Neuron (in vitro differentiated cells): ENCODE data around the gene IYD.
"Not testable (repeated sequence)": the region's sequence is repeated elsewhere in the genome, so short reads cannot be mapped to it uniquely, and the experiment has no call there.

Experiments used
- H2AFZ ChIP-seq: one replicate; pipeline ENCODE4 v1.6.1; 2013; ENCODE audit warnings: low read depth, mild to moderate bottlenecking, inconsistent platforms, low read length, moderate library complexity
- H3K27me3 ChIP-seq: one replicate; pipeline ENCODE4 v1.6.1; 2013; ENCODE audit warnings: low read length; ENCODE audit not compliant: insufficient read depth
- H3K36me3 ChIP-seq: one replicate; pipeline ENCODE4 v1.6.1; 2013; ENCODE audit warnings: low read length; ENCODE audit not compliant: insufficient read depth
- H3K4me1 ChIP-seq: one replicate; pipeline ENCODE4 v1.6.1; 2013; ENCODE audit warnings: low read length; ENCODE audit not compliant: insufficient read depth
- H3K4me3 ChIP-seq: 2 replicates; pipeline ENCODE4 v1.5.1; 2013; ENCODE audit warnings: mild to moderate bottlenecking, low read length, moderate library complexity
- H3K9me3 ChIP-seq: one replicate; pipeline ENCODE4 v1.6.1; 2013; ENCODE audit warnings: low read length

The IYD gene

GRCh38 chr6:150355932-150356331, 12.9 kb upstream of the IYD start:
- Histone ChIP-seq H3K36me3 (no peaks in the 10 kb centered on the region), H3K27me3 (no peaks in the 10 kb centered on the region), H3K4me3 (no peak overlapping the region), H3K9me3 (no peaks in the 10 kb centered on the region), H3K4me1 (no peaks in the 10 kb centered on the region), H2AFZ (no peak overlapping the region)

GRCh38 chr6:150361876-150362275, 6.9 kb upstream of the IYD start:
- Histone ChIP-seq H3K36me3 (no peaks in the 10 kb centered on the region), H3K9me3 (no peaks in the 10 kb centered on the region), H3K4me3 (no peak overlapping the region), H2AFZ (no peak overlapping the region), H3K27me3 (no peaks in the 10 kb centered on the region), H3K4me1 (peaks cover 4% of the 10 kb centered on the region)

GRCh38 chr6:150363733-150364132, 5.1 kb upstream of the IYD start:
- H3K4me3 ChIP-seq, result no peak overlapping the region
- no peaks in the 10 kb centered on the region for H3K36me3 ChIP-seq
- H2AFZ ChIP-seq, result no peak overlapping the region
- H3K27me3 ChIP-seq, result no peaks in the 10 kb centered on the region
- H3K4me1 ChIP-seq, result peaks cover 4% of the 10 kb centered on the region
- no peaks in the 10 kb centered on the region for H3K9me3 ChIP-seq

- H2AFZ ChIP-seq, result no peak overlapping the region
- H3K9me3 ChIP-seq, result no peaks in the 10 kb centered on the region
- H3K36me3 ChIP-seq, result no peaks in the 10 kb centered on the region
Measured at GRCh38 chr6:150366118-150366778, 2.6 kb upstream of the IYD start.

GRCh38 chr6:150369408-150369807, 596 bp downstream of the IYD start:
- H3K36me3 ChIP-seq, result no peaks in the 10 kb centered on the region
- H2AFZ ChIP-seq, result no peak overlapping the region
- H3K4me3 ChIP-seq, result no peak overlapping the region
- peaks cover 8% of the 10 kb centered on the region for H3K4me1 ChIP-seq
- no peaks in the 10 kb centered on the region for H3K9me3 ChIP-seq
- no peaks in the 10 kb centered on the region for H3K27me3 ChIP-seq

More at GRCh38 chr6:150366118-150366778, 2.6 kb upstream of the IYD start:
- no peak overlapping the region for H3K4me3 ChIP-seq
- H3K4me1 ChIP-seq, result peaks cover 4% of the 10 kb centered on the region
- H3K27me3 ChIP-seq, result no peaks in the 10 kb centered on the region

DNA sequence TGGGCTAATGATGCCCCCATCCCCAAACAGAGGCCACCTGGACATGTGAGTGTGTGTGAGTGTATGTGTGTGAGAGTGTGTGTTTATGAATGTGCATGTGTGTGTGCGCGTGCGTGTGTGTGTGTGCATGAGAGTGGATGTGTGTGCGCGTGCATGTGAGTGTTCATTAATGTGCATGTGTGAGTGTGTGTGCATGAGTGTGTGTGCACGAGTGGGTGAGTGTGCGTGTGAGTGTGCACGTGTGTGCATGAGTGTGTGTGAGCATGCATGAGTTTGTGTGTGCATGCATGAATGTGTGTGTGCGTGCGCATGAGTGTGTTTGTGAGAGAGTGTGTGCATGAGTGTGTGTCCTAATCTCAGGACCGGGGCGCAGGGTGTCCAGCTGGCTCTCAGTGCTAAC, 1.3 kb downstream of the IYD start:
- Histone ChIP-seq H3K4me3 (no peak overlapping the region), H3K27me3 (no peaks in the 10 kb centered on the region), H2AFZ (no peak overlapping the region), H3K9me3 (no peaks in the 10 kb centered on the region), H3K4me1 (peaks cover 8% of the 10 kb centered on the region), H3K36me3 (no peaks in the 10 kb centered on the region)

- Histone ChIP-seq H2AFZ (no peak overlapping the region), H3K4me3 (no peak overlapping the region), H3K9me3 (no peaks in the 10 kb centered on the region), H3K27me3 (no peaks in the 10 kb centered on the region), H3K36me3 (no peaks in the 10 kb centered on the region), H3K4me1 (peaks cover 4% of the 10 kb centered on the region)
Measured at GRCh38 chr6:150371356-150371755, 2.5 kb downstream of the IYD start.

GRCh38 chr6:150372051-150372450, 3.2 kb downstream of the IYD start:
- H3K27me3 ChIP-seq, result no peaks in the 10 kb centered on the region
- H3K36me3 ChIP-seq, result no peaks in the 10 kb centered on the region

DNA sequence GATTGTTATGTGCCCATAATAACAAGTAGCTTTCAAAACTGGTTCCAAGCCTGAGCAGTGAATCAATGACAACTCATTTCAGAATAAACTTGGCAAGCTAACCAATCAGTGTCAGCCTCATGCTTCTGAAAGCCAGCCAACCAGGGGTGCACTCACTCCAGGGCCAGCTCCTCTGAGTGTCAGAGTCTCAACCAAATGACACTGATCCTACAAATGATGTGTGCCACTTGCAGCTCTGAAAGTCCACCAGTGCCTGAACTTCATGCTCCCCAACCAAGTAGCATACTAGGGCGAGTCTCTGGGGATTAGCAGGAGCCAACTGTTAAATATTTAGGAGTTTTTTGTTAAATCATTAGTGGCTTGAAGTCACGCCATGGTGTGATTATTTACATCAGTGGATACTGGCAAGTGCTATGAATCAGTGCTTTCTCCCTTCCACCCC, 4.5 kb downstream of the IYD start:
- no peaks in the 10 kb centered on the region for H3K36me3 ChIP-seq
- no peak overlapping the region for H2AFZ ChIP-seq
- no peaks in the 10 kb centered on the region for H3K27me3 ChIP-seq
- H3K4me3 ChIP-seq, result no peak overlapping the region
- H3K9me3 ChIP-seq, result no peaks in the 10 kb centered on the region
- H3K4me1 ChIP-seq, result peaks cover 11% of the 10 kb centered on the region

More at GRCh38 chr6:150372051-150372450, 3.2 kb downstream of the IYD start:
- Histone ChIP-seq H3K4me1 (peaks cover 8% of the 10 kb centered on the region), H2AFZ (no peak overlapping the region), H3K4me3 (no peak overlapping the region), H3K9me3 (no peaks in the 10 kb centered on the region)

DNA sequence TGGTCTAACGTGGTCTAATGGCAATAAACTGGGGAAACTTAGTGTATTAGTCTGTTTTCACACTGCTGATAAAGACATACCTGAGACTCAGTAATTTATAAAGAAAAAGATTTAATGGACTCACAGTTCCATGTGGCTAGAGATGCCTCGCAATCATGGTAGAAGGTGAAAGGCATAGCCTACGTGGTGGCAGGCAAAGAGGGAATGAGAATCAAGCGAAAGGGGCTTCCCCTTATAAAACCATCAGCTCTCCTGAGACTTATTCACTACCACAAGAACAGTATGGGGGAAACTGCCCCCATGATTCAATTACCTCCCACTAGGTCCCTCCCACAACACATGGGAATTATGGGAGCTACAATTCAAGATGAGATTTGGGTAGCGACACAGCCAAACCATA, 5.5 kb downstream of the IYD start:
- not testable (repeated sequence) for H3K36me3 ChIP-seq, H2AFZ ChIP-seq, H3K4me3 ChIP-seq, H3K9me3 ChIP-seq, H3K27me3 ChIP-seq
- peaks cover 11% of the 10 kb centered on the region for H3K4me1 ChIP-seq

DNA sequence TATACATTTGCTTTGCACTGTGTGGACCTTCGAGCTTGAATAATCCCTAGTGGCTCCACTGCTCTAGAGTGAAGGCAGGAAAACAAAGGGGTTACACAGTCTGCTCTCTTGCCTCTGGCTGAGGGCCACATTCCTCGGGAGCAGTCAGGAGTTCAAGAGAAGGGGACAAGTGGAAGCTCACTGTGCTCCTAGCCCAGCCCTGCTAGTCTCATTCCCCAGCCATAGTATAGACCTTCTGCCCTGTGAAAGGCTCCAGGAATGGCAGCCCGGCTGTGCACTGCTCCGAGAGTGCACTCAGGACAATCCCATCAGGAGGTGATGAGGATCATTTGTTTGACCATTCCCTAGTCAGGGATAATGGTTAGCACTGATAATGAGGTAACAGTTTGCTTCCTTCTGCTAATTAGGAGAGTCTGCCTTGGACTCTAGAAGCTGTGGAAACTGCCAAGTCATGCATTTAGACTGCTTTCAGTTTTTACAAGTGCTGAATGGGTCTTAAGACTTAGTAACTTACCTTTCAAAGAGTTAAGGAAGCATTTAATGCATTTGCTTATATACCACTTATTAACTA, 8.5 kb downstream of the IYD start:
- Histone ChIP-seq H3K4me3 (no peak overlapping the region), H3K9me3 (no peaks in the 10 kb centered on the region), H3K4me1 (peaks cover 11% of the 10 kb centered on the region), H3K36me3 (no peaks in the 10 kb centered on the region), H3K27me3 (no peaks in the 10 kb centered on the region), H2AFZ (no peak overlapping the region)

DNA sequence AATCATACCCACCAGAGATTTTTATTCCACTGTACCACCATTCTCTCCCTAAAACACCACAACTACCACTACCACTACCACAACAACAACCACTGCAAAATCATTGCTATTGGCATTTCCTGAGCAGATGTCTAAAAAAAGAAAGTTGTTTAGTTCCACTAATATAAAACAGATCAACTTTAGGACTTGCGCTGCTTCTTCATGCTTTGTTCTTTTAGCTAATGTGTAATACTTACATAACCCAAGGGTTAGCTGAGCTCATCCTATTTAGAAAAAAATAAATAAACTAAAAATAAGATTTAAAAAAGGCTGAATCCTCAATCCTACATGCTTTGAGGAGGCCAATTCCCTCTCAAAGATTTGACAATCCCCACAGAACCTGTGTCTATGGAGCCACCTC, 11.4 kb downstream of the IYD start:
- H3K4me3 ChIP-seq, result no peak overlapping the region
- H3K9me3 ChIP-seq, result no peaks in the 10 kb centered on the region
- peaks cover 7% of the 10 kb centered on the region for H3K4me1 ChIP-seq
- peaks cover 2% of the 10 kb centered on the region for H3K27me3 ChIP-seq
- no peak overlapping the region for H2AFZ ChIP-seq
- H3K36me3 ChIP-seq, result no peaks in the 10 kb centered on the region

DNA sequence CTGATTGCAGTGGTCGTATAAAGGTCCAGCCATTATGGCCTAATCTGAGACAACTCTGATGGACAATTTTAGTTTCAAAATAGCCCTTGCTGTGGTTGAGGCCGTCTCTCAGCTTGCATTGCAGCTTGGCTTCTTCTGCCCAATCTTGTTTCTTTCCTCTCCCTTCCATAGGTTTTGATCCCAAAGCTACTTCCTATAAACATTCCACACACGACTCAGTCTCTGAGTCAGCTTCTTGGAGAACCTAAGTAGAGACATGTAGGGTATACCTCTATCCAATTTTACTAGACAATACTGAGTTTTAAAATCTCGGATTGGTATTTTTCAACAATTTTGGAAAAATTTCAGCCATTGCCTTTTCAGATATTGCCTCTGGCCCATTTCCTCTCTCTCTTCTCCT, 13.4 kb downstream of the IYD start:
- Histone ChIP-seq H3K4me3 (no peak overlapping the region), H3K27me3 (peaks cover 2% of the 10 kb centered on the region), H2AFZ (no peak overlapping the region), H3K36me3 (no peaks in the 10 kb centered on the region), H3K4me1 (peaks cover 2% of the 10 kb centered on the region), H3K9me3 (no peaks in the 10 kb centered on the region)

DNA sequence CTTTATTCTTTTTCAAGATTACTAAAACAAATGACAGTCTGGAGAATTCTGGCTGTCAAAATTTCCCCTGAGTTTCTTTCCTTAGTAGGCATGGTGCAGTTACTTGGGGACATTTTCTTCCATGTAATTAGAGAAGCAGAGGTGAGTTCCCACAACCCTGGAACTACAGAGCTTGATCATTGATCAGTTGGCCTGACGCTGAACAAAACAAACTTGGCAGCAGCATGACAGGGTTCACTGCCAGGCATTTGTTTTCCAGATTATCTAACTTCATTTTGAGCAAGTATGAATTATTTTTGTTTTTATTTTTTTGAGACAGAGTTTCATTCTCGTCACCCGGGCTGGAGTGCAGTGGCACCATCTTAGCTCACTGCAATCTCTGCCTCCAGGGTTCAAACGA, 22.6 kb downstream of the IYD start:
- no peaks in the 10 kb centered on the region for H3K36me3 ChIP-seq
- H3K4me3 ChIP-seq, result no peak overlapping the region
- H2AFZ ChIP-seq, result no peak overlapping the region
- no peaks in the 10 kb centered on the region for H3K9me3 ChIP-seq
- H3K4me1 ChIP-seq, result peaks cover 9% of the 10 kb centered on the region
- H3K27me3 ChIP-seq, result no peaks in the 10 kb centered on the region
